Erythroblast (primary cell): ENCODE measurements around the gene INTS4.
"Not testable (repeated sequence)": the region's sequence is repeated elsewhere in the genome, so short reads cannot be mapped to it uniquely, and the experiment has no call there.

Source experiments
- GATA1 ChIP-seq: IDR thresholded peaks from 2 replicates; pipeline ENCODE4 v1.6.1; 2011; ENCODE audit warnings: low read depth, mild to moderate bottlenecking, control low read depth, low read length, moderate library complexity
- POLR2A ChIP-seq: IDR thresholded peaks from 2 replicates; pipeline ENCODE4 v1.6.1; 2011; ENCODE audit warnings: mild to moderate bottlenecking, low read length

DNA sequence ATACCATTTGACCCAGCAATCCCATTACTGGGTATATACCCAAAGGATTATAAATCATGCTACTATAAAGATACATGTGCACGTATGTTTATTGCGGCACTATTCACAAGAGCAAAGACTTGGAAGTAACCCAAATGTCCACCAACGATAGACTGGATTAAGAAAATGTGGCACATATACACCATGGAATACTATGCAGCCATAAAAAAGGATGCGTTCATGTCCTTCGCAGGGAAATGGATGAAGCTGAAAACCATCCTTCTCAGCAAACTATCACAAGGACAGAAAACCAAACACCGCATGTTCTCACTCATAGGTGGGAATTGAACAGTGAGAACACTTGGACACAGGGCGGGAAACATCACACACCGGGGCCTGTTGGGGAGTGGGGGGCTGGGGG, 8.0 kb downstream of the INTS4 start:
- not testable (repeated sequence) for TF ChIP-seq POLR2A, GATA1
